GM12873 (cell line): ENCODE data around the gene TPBG.

Source experiments
- CTCF ChIP-seq: IDR thresholded peaks from 2 replicates; pipeline ENCODE4 v1.5.1; 2012; ENCODE audit warnings: low read depth, mild to moderate bottlenecking, moderate library complexity, low read length, control low read depth; ENCODE audit not compliant: insufficient read depth; ENCODE audit errors: missing control alignments

TPBG gene

GRCh38 chr6:82380566-82381185 is 17.1 kb downstream of the TPBG start:
- TF ChIP-seq CTCF = no peak

- TF ChIP-seq CTCF = no peak
Measured at GRCh38 chr6:82381278-82381677, 17.7 kb downstream of the TPBG start.

DNA sequence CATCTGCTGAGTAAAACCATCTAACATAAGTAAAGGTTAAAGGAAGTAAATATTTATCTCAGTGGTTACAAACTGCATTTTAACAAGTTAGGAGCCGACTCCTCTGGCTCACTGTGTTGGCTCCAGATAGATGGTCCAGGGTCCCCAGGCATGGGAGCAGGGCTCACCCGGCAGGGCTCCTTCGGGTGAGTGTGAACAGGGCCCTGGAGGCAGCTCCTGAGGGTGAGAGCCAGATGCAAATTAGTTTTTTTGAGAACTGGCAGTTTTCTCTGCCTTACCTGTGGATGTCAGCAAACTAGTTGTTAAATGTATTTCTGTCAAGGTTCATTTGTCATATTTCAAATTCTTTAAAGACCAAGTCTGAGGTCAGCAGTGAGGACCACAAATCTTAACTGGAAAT is 21.5 kb downstream of the TPBG start:
- no peak for TF ChIP-seq CTCF

DNA sequence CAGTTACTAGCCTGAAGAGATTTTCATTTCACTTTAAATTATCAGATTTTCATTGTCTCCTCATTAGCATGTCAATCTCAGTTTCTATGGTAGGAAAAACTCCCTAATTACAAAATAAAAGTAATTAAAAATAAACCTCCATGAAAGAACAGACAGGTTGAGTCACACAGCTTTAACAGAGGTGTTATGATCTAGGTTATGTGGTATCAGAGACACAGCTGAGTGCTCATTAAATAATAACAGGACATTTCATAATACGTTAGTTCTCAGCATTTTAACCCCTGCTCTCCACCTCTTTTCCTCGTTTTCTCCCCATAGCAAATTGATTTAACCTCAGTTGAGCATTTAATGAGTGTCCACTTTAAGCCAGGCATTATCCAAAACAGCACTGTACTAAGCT is 21.9 kb downstream of the TPBG start:
- no peak for TF ChIP-seq CTCF

- no peak for TF ChIP-seq CTCF
Measured at GRCh38 chr6:82385961-82386360, 22.3 kb downstream of the TPBG start.

DNA sequence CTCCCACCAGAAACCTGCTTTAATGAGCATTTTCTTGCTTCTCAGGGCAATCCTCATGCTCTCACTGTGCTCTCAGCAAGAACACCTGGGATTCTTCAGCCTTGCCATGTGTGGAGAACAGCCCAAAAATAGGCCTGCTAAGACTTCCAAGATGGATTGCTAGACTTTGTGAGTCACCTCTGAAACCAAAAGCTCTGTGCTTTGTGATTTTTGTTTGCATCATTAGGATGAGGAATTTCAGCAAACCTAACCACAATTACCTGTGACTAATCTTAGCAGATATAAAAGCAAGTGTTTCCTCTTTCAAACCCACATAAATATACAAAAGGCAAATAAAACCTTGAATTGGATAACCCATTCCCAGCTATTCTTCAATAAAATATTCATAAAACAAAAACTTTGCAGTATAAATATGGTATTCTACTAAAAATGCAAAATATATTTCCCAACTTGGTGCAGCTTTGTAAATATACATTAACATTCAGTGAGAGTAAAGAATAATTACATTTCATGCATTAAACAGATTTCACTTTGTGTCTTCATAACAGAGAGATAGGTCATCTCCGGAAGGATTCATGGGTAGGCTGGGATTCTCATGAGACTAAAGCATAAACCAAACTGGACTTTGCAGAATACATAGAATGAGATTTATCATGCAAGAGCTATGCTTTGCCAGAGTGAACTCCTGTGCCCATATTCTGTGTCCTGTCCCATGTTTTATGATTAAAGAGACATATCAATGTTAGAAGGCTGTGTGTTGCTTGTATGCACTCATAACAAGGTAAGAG is 33.5 kb downstream of the TPBG start:
- no peak for TF ChIP-seq CTCF

GRCh38 chr6:82397962-82398692 is 34.5 kb downstream of the TPBG start:
- TF ChIP-seq CTCF = no peak
